GM12892 (cell line): Measurements from ENCODE around the gene NUDT6.

Source experiments
- POLR2A ChIP-seq: IDR thresholded peaks from 2 replicates; pipeline ENCODE4 v1.6.1; 2011; ENCODE audit warnings: low read depth, low read length, control low read depth
- POLR2AphosphoS5 ChIP-seq: IDR thresholded peaks from 2 replicates; pipeline ENCODE4 v1.6.1; 2011; ENCODE audit warnings: low read depth, low read length, control low read depth

- TF ChIP-seq POLR2A (no peak), POLR2AphosphoS5 (no peak)
Measured at GRCh38 chr4:122875949-122876348, 46.4 kb downstream of the NUDT6 start.
